22Rv1 (cell line): Measurements from ENCODE around the gene S1PR1.

Experiments
- CTCF ChIP-seq: fragments of 450-650 bp; IDR thresholded peaks from 2 replicates; pipeline ENCODE4 v1.5.1; 2017; ENCODE audit warnings: mild to moderate bottlenecking
- ZFX ChIP-seq: fragments of 450-650 bp; IDR thresholded peaks from 2 replicates; pipeline ENCODE4 v1.6.1; 2017; ENCODE audit warnings: antibody characterized with exemption, borderline replicate concordance

GRCh38 chr1:101260556-101261350 is 23.9 kb downstream of the S1PR1 start:
- TF ChIP-seq CTCF (no peak), ZFX (no peak)
